ENCODE measurements around the gene KCNIP1. TPM values are rescaled to one million over a fixed set of nuclear protein-coding genes. Genes with fewer than 3 reads are reported as not detected.

The KCNIP1 gene
- polyA plus RNA-seq, 1 of the 3 experiments (the other 2 are of a cell fraction): 1.3 TPM

GRCh38 chr5:170656346-170656745 is 152.5 kb downstream of the KCNIP1 start:
- CTCF ChIA-PET: interaction anchor here (1.4 to 4.9 kb wide), 2 partner anchors 17 to 135 kb away, joined by 4 to 30 read pairs; no protein-coding TSS in a partner anchor
- H3K4me2 ChIP-seq: no peak overlapping the region
- no peak overlapping the region for H3K4me3 ChIP-seq (ENCODE audit: low read depth in 2 of 2, low read length in 1 of 2)
- POLR2A ChIA-PET: no interaction called here
- no peak overlapping the region for H3K9ac ChIP-seq
- H3K9me3 ChIP-seq: no peaks in the 10 kb centered on the region
- no peaks in the 10 kb centered on the region for H3K9me2 ChIP-seq
- no peaks in the 10 kb centered on the region for H3K36me3 ChIP-seq (replicated peaks in 1 of 2; ENCODE audit: control insufficient read depth in 1 of 2, insufficient read depth in 2 of 2, low read length in 1 of 2)
- H3K27me3 ChIP-seq (ENCODE audit: insufficient read depth): peaks cover 4% of the 10 kb centered on the region; the same call in 1 of the 2 replicates
- no peaks in the 10 kb centered on the region for H4K20me1 ChIP-seq (ENCODE audit: insufficient read depth)
- 53% methylated on average over 3 of the region's 4 CpGs for WGBS (ENCODE audit: low lambda C conversion rate)
- TF ChIP-seq PBX3 (IDR thresholded peaks at IDR 0.05) (no peak), MAX (IDR thresholded peaks at IDR 0.05; ENCODE audit: low read depth) (no peak), SMC3 (IDR thresholded peaks at IDR 0.05; ENCODE audit: low read depth, low read length) (no peak), POLR2AphosphoS5 (IDR thresholded peaks at IDR 0.05; ENCODE audit: low read depth, low read length) (no peak), FOXM1 (IDR thresholded peaks at IDR 0.05; ENCODE audit: low read depth) (no peak), EZH2phosphoT487 (IDR thresholded peaks at IDR 0.05; ENCODE audit: borderline replicate concordance, low read depth) (no peak), REST (IDR thresholded peaks at IDR 0.05; ENCODE audit: low read depth, low read length) (no peak), TEAD4 (IDR thresholded peaks at IDR 0.05; ENCODE audit: borderline replicate concordance, insufficient read depth) (no peak), USF1 (IDR thresholded peaks at IDR 0.05; ENCODE audit: borderline replicate concordance, low read depth) (no peak), CHD2 (IDR thresholded peaks at IDR 0.05; ENCODE audit: low read length, partially characterized antibody) (no peak), ELF1 (IDR thresholded peaks at IDR 0.05) (no peak), MXI1 (IDR thresholded peaks at IDR 0.05; ENCODE audit: low read depth, low read length) (no peak), MEF2A (IDR thresholded peaks at IDR 0.05; ENCODE audit: borderline replicate concordance, low read depth) (no peak), CTCF (IDR thresholded peaks at IDR 0.05) (no peak)
- H3K4me1 ChIP-seq (ENCODE audit: control insufficient read depth in 1 of 2, insufficient read depth in 2 of 2, low read depth in 1 of 2, low read length in 1 of 2): no peaks in the 10 kb centered on the region
- no peaks in the 10 kb centered on the region for H3K79me2 ChIP-seq (ENCODE audit: insufficient read depth)
- DNase-seq: no peak
- H3F3A ChIP-seq (replicated peaks; ENCODE audit: insufficient read depth): no peaks in the 10 kb centered on the region
- H2AFZ ChIP-seq (ENCODE audit: low read depth): no peak overlapping the region
- no peak overlapping the region for H3K27ac ChIP-seq (ENCODE audit: low read depth in 2 of 2, low read length in 1 of 2)

Data from SK-N-SH (cell line).